Measurements from ENCODE around the gene OLFML2A. TPM values are rescaled to one million over a fixed set of nuclear protein-coding genes. Genes with fewer than 3 reads are reported as not detected.

OLFML2A gene
- polyA plus RNA-seq, 4 donors = 23.5 to 34.5 (median 26.3) TPM

Other genes starting within 250 kb of the OLFML2A start
- gene NR6A1, start 5.8 kb upstream of the OLFML2A start, polyA plus RNA-seq (ENCODE audit: insufficient read length in 4 of 4) = under 1 TPM; 0.76 to 1.00 (median 0.87) TPM
- under 1 TPM; 0.27 to 0.48 (median 0.38) TPM for gene WDR38, start 76.3 kb downstream of the OLFML2A start, polyA plus RNA-seq (ENCODE audit: insufficient read length in 4 of 4)
- 1,000 to 10,000 TPM in 1 of 4 donors, 100 to 1,000 TPM in 3; 800 to 1,214 (median 898) TPM for gene RPL35, start 84.8 kb downstream of the OLFML2A start, polyA plus RNA-seq (ENCODE audit: insufficient read length in 4 of 4)
- 10 to 100 TPM; 36.4 to 40.9 (median 39.0) TPM for gene ARPC5L, start 85.0 kb downstream of the OLFML2A start, polyA plus RNA-seq (ENCODE audit: insufficient read length in 4 of 4)
- 10 to 100 TPM; 14.5 to 15.7 (median 15.0) TPM for gene GOLGA1, start 163.9 kb downstream of the OLFML2A start, polyA plus RNA-seq (ENCODE audit: insufficient read length in 4 of 4)

Data from right renal pelvis (tissue), 4 donors.